Measurements from ENCODE around the gene ZNF410. TPM values are rescaled to one million over a fixed set of nuclear protein-coding genes. Genes with fewer than 3 reads are reported as not detected.

Gene ZNF410
- total and polyA plus RNA-seq, 2 experiments from 2014 or later, result 42.1 to 70.4 TPM

- peak within 1 kb of the TSS; percentile 62 for H2AFZ ChIP-seq
- DNase-seq (ENCODE audit: low spot score), result peak; percentile 98
- no peaks in the 10 kb centered on the region for H3K9me2 ChIP-seq (replicated peaks; ENCODE audit: insufficient read depth)
- no peak for TF ChIP-seq EZH2 (IDR thresholded peaks at IDR 0.05; ENCODE audit: borderline replicate concordance)
- no peak for TF ChIP-seq EZH2phosphoT487 (IDR thresholded peaks at IDR 0.05; ENCODE audit: low read depth, severe bottlenecking, unreplicated experiment)
- no peak for TF ChIP-seq CTCF (IDR thresholded peaks at IDR 0.05; ENCODE audit: poor library complexity)
- peak within 1 kb of the TSS; percentile 40 for H3K4me3 ChIP-seq
- no peaks in the 10 kb centered on the region for H3K27me3 ChIP-seq
- peak within 1 kb of the TSS; percentile 94 for H3K27ac ChIP-seq
- peaks cover 11% of the 10 kb centered on the region for H3K4me1 ChIP-seq (ENCODE audit: insufficient read depth)
- 1% methylated on average over 46 of the region's 51 CpGs for WGBS (ENCODE audit: low lambda C conversion rate, missing lambda C conversion rate)
- no peaks in the 10 kb centered on the region for H3K79me2 ChIP-seq
- H4K20me1 ChIP-seq (ENCODE audit: insufficient read depth, poor library complexity, severe bottlenecking), result no peaks in the 10 kb centered on the region
- H3K36me3 ChIP-seq (replicated peaks; ENCODE audit: insufficient read depth, low read depth), result no peaks in the 10 kb centered on the region
- peak within 1 kb of the TSS; percentile 78 for H3K4me2 ChIP-seq
- no peaks in the 10 kb centered on the region for H3K9me3 ChIP-seq (ENCODE audit: low read depth)
Measured at GRCh38 chr14:73851567-73852382, 34.9 kb upstream of the ZNF410 start, which contains the start of gene PTGR2. PTGR2 (plus strand) TSS chr14:73851831; CDS start chr14:73858863, 7,032 bp downstream.

GRCh38 chr14:73859145-73859544 lies 27.5 kb upstream of the ZNF410 start:
- Histone ChIP-seq H3K4me1 (ENCODE audit: insufficient read depth) (no peaks in the 10 kb centered on the region), H3K79me2 (no peaks in the 10 kb centered on the region), H3K9me2 (replicated peaks; ENCODE audit: insufficient read depth) (no peaks in the 10 kb centered on the region), H2AFZ (no peak overlapping the region), H3K27me3 (no peaks in the 10 kb centered on the region), H3K4me2 (no peak overlapping the region), H3K27ac (no peak overlapping the region), H3K9me3 (ENCODE audit: low read depth) (no peaks in the 10 kb centered on the region), H3K4me3 (no peak overlapping the region), H3K36me3 (replicated peaks; ENCODE audit: insufficient read depth, low read depth) (no peaks in the 10 kb centered on the region), H4K20me1 (ENCODE audit: insufficient read depth, poor library complexity, severe bottlenecking) (no peaks in the 10 kb centered on the region)
- no peak for DNase-seq (ENCODE audit: low spot score)
- TF ChIP-seq CTCF (IDR thresholded peaks at IDR 0.05; ENCODE audit: poor library complexity) (peak; percentile 18), EZH2 (IDR thresholded peaks at IDR 0.05; ENCODE audit: borderline replicate concordance) (no peak)

- H3K9me2 ChIP-seq (replicated peaks; ENCODE audit: insufficient read depth), result no peaks in the 10 kb centered on the region
- no peaks in the 10 kb centered on the region for H3K4me1 ChIP-seq (ENCODE audit: insufficient read depth)
- no peaks in the 10 kb centered on the region for H3K27me3 ChIP-seq
- no peak for TF ChIP-seq CTCF (IDR thresholded peaks at IDR 0.05; ENCODE audit: poor library complexity)
- TF ChIP-seq EZH2 (IDR thresholded peaks at IDR 0.05; ENCODE audit: borderline replicate concordance), result no peak
- no peak for TF ChIP-seq EZH2phosphoT487 (IDR thresholded peaks at IDR 0.05; ENCODE audit: low read depth, severe bottlenecking, unreplicated experiment)
- no peaks in the 10 kb centered on the region for H3K79me2 ChIP-seq
- no peak overlapping the region for H2AFZ ChIP-seq
- no peaks in the 10 kb centered on the region for H4K20me1 ChIP-seq (ENCODE audit: insufficient read depth, poor library complexity, severe bottlenecking)
- no peak for DNase-seq (ENCODE audit: low spot score)
- H3K4me3 ChIP-seq, result no peak overlapping the region
- no peaks in the 10 kb centered on the region for H3K9me3 ChIP-seq (ENCODE audit: low read depth)
- no peaks in the 10 kb centered on the region for H3K36me3 ChIP-seq (replicated peaks; ENCODE audit: insufficient read depth, low read depth)
- H3K27ac ChIP-seq, result peak overlapping the region; percentile 35
- H3K4me2 ChIP-seq, result no peak overlapping the region
- WGBS (ENCODE audit: low lambda C conversion rate, missing lambda C conversion rate), result 54% methylated on average over 5 of the region's 5 CpGs
Measured at GRCh38 chr14:73861073-73861472, 25.6 kb upstream of the ZNF410 start.

Data from hepatocyte (in vitro differentiated cells).